ENCODE results near the gene CAMSAP3.

DNA sequence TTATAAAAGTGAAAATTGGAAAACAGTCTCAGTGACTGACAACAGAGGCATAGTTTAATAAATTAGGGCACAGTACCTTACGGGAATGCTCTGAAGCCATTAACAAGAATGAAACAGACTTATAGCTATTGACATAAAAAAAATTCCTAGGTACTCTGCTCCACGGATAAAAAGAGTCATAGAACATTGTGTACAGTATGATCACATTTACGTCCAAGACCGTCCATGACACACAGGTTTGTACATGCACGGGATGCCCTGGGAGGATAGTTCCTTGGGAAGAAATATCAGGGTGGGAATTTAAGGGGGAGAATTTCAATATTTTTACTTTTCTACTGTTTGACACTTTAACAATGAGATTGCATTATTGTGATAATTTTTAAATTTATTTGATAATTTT, 24.9 kb upstream of the CAMSAP3 start:
- TF ChIP-seq, protein P1, sequence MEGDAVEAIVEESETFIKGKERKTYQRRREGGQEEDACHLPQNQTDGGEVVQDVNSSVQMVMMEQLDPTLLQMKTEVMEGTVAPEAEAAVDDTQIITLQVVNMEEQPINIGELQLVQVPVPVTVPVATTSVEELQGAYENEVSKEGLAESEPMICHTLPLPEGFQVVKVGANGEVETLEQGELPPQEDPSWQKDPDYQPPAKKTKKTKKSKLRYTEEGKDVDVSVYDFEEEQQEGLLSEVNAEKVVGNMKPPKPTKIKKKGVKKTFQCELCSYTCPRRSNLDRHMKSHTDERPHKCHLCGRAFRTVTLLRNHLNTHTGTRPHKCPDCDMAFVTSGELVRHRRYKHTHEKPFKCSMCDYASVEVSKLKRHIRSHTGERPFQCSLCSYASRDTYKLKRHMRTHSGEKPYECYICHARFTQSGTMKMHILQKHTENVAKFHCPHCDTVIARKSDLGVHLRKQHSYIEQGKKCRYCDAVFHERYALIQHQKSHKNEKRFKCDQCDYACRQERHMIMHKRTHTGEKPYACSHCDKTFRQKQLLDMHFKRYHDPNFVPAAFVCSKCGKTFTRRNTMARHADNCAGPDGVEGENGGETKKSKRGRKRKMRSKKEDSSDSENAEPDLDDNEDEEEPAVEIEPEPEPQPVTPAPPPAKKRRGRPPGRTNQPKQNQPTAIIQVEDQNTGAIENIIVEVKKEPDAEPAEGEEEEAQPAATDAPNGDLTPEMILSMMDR (IDR thresholded peaks at IDR 0.05; ENCODE audit: poor library complexity): no peak
- TF ChIP-seq EZH2phosphoT487 (IDR thresholded peaks at IDR 0.05; ENCODE audit: low read depth, severe bottlenecking, unreplicated experiment) (no peak), EZH2 (IDR thresholded peaks at IDR 0.05; ENCODE audit: borderline replicate concordance) (no peak)

All from hepatocyte (in vitro differentiated cells).